ENCODE measurements around the gene SLC25A39. TPM values are rescaled to one million over a fixed set of nuclear protein-coding genes. Genes with fewer than 3 reads are reported as not detected.

Gene SLC25A39
- total and polyA plus RNA-seq, 2 of the 13 experiments (the other 11 are each of a cell fraction or from before 2014, with no cell fraction given) = 144 to 151 TPM

GRCh38 chr17:44346064-44346844 lies 21.6 kb upstream of the SLC25A39 start:
- 82% methylated on average over 12 of the region's 13 CpGs for WGBS (ENCODE audit: low lambda C conversion rate)
- H3K27ac ChIP-seq (ENCODE audit: extremely low read length, insufficient read depth, low read length) = no peak overlapping the region
- no peak for FAIRE-seq
- ChIA-PET CTCF (ENCODE audit: low intra/inter-chr PET ratio, low total read pairs) (interaction anchor here (1.6 to 2.2 kb wide), 2 partner anchors 15 to 143 kb away, joined by 5 to 6 read pairs; no protein-coding TSS in a partner anchor), POLR2A (interaction anchor here (0.7 to 2.9 kb wide), 19 partner anchors 10 to 235 kb away, joined by 3 to 24 read pairs (median 6); partner anchors contain the start of genes FAM171A2, HDAC5, SLC25A39 and TMUB2)
- no peak for TF ChIP-seq ZNF256 (CRISPR knock-in tag; conservative IDR thresholded peaks at IDR 0.05)
- 0 out of 2 replicates have a peak, but pooled peaks have one; percentile 48 for TF ChIP-seq ZNF296 (CRISPR knock-in tag; conservative IDR thresholded peaks at IDR 0.05)
- no peak for TF ChIP-seq RXRA (CRISPR knock-in tag; IDR thresholded peaks at IDR 0.05)
- 0 out of 2 replicates have a peak, but pooled peaks have one; percentile 9 for TF ChIP-seq TBX2 (CRISPR knock-in tag; IDR thresholded peaks at IDR 0.05; ENCODE audit: borderline replicate concordance)
- TF ChIP-seq CBX5 (CRISPR knock-in tag; IDR thresholded peaks at IDR 0.05; ENCODE audit: borderline replicate concordance) = 0 out of 2 replicates have a peak, but pooled peaks have one; percentile 10
- no peak for TF ChIP-seq STAG1 (CRISPR knock-in tag; IDR thresholded peaks at IDR 0.05)
- TF ChIP-seq PRMT3 (CRISPR knock-in tag; IDR thresholded peaks at IDR 0.05; ENCODE audit: borderline replicate concordance, low read depth) = no peak
- TF ChIP-seq HNF1B (CRISPR knock-in tag; IDR thresholded peaks at IDR 0.05) = no peak
- no peak for TF ChIP-seq SP140L (CRISPR knock-in tag; IDR thresholded peaks at IDR 0.05; ENCODE audit: borderline replicate concordance)
- TF ChIP-seq ZNF737 (CRISPR knock-in tag; IDR thresholded peaks at IDR 0.05; ENCODE audit: borderline replicate concordance) = 0 out of 2 replicates have a peak, but pooled peaks have one; percentile 76
- TF ChIP-seq, protein P1, sequence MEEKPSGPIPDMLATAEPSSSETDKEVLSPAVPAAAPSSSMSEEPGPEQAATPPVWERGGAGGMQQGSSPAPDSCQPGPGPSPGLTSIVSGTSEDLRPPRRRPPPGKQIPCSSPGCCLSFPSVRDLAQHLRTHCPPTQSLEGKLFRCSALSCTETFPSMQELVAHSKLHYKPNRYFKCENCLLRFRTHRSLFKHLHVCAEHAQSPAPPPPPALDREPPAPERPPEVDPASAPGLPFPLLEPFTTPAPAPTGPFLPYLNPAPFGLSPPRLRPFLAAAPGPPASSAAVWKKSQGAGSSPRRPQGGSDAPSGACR (CRISPR knock-in tag; IDR thresholded peaks at IDR 0.05) = 0 out of 2 replicates have a peak, but pooled peaks have one; percentile 14
- TF ChIP-seq HOXA5 (CRISPR knock-in tag; IDR thresholded peaks at IDR 0.05) = no peak
- TF ChIP-seq, protein P2, sequence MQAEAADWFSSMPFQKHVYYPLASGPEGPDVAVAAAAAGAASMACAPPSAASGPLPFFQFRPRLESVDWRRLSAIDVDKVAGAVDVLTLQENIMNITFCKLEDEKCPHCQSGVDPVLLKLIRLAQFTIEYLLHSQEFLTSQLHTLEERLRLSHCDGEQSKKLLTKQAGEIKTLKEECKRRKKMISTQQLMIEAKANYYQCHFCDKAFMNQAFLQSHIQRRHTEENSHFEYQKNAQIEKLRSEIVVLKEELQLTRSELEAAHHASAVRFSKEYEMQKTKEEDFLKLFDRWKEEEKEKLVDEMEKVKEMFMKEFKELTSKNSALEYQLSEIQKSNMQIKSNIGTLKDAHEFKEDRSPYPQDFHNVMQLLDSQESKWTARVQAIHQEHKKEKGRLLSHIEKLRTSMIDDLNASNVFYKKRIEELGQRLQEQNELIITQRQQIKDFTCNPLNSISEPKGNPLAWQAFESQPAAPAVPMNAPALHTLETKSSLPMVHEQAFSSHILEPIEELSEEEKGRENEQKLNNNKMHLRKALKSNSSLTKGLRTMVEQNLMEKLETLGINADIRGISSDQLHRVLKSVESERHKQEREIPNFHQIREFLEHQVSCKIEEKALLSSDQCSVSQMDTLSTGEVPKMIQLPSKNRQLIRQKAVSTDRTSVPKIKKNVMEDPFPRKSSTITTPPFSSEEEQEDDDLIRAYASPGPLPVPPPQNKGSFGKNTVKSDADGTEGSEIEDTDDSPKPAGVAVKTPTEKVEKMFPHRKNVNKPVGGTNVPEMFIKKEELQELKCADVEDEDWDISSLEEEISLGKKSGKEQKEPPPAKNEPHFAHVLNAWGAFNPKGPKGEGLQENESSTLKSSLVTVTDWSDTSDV (CRISPR knock-in tag; IDR thresholded peaks at IDR 0.05) = 0 out of 2 replicates have a peak, but pooled peaks have one; percentile 52
- H3K27me3 ChIP-seq (ENCODE audit: control insufficient read depth in 1 of 2, insufficient read depth in 2 of 2, low read length in 2 of 2) = peaks cover 0 to 10% of the 10 kb centered on the region in 2 experiments; a peak in 1 of 5 replicates
- H3K4me3 ChIP-seq (replicated peaks in 1 of 3; ENCODE audit: insufficient read depth in 1 of 3, low read depth in 2 of 3, low read length in 3 of 3) = peak overlapping the region; percentile 86 to 99 (median 95)
- peaks cover 0 to 13% of the 10 kb centered on the region in 2 experiments; a peak in 4 of 5 replicates for H3K36me3 ChIP-seq (replicated peaks in 1 of 2; ENCODE audit: control insufficient read depth in 1 of 2, insufficient read depth in 2 of 2, low read length in 2 of 2)
- H3K79me2 ChIP-seq (ENCODE audit: insufficient read depth, low read length) = peaks cover 4% of the 10 kb centered on the region
- peak overlapping the region; percentile 96 for H3K4me2 ChIP-seq (ENCODE audit: low read depth, low read length)
- in situ Hi-C loops (cut with HindIII; ENCODE audit: extremely low pct_ligation_motif_present, low pct_unique_long_range_greater_than_20kb) = no loop called here
- H2AFZ ChIP-seq (ENCODE audit: low read length) = no peak overlapping the region
- no peak; the same call in 2 of the 3 replicates for ATAC-seq
- no peak for DNase-seq (ENCODE audit: low spot score)
- no peaks in the 10 kb centered on the region for H3K9me3 ChIP-seq (ENCODE audit: low read length)
- intact Hi-C loops (cut with micrococcal nuclease; ENCODE audit: unreplicated experiment) = no loop called here
- H4K20me1 ChIP-seq (ENCODE audit: insufficient read depth, low read length) = no peaks in the 10 kb centered on the region
- BruUV-seq (replicated peaks) = no TSS peak
- no peak overlapping the region; the same call in 1 of the 2 replicates for H3K9ac ChIP-seq (ENCODE audit: insufficient read depth, low read depth, low read length)
- H3K4me1 ChIP-seq (ENCODE audit: insufficient read depth, low read length) = peaks cover 25% of the 10 kb centered on the region
